Activated CD8-positive, alpha-beta T cell treated with anti-CD3 and anti-CD28 coated beads, Interleukin-2, amount 10 ng/mL, durations not matched to agents 7 days and 5 days (primary cell): ENCODE measurements around the gene ANKS1A. TPM values are rescaled to one million over a fixed set of nuclear protein-coding genes. Genes with fewer than 3 reads are reported as not detected.

ENCODE experiments used
- ATAC-seq: fragments of 150-1000 bp; cut with Tn5 transposase; one replicate; pipeline ENCODE4 v1.10.0; 2021; ENCODE audit warnings: moderate library complexity
- CTCF ChIA-PET: fragments of 350-600 bp; sonication (Branson Sonifier 250); formaldehyde crosslinking; loops from one replicate; lab custom pipeline; 2021; ENCODE audit warnings: antibody characterized with exemption; lab: Charles Lee
- POLR2A ChIA-PET: fragments of 350-600 bp; sonication (Branson Sonifier 250); formaldehyde crosslinking; loops from one replicate; lab custom pipeline; 2021; ENCODE audit warnings: antibody characterized with exemption; lab: Charles Lee
- DNase-seq: peaks from one replicate; pipeline ENCODE4 v3.0.0-alpha.2; 2020
- H3K27ac Mint-ChIP-seq: one replicate; pipeline ENCODE4 v1.8.0; 2021; ENCODE audit warnings: mild to moderate bottlenecking, mixed read lengths
- H3K27me3 Mint-ChIP-seq: one replicate; pipeline ENCODE4 v1.8.0; 2021; ENCODE audit warnings: low read depth, mixed read lengths
- H3K36me3 Mint-ChIP-seq: one replicate; pipeline ENCODE4 v1.8.0; 2021; ENCODE audit warnings: low read depth, mixed read lengths
- H3K4me1 Mint-ChIP-seq: one replicate; pipeline ENCODE4 v1.8.0; 2021; ENCODE audit warnings: low read depth, mixed read lengths
- H3K4me3 Mint-ChIP-seq: one replicate; pipeline ENCODE4 v1.8.0; 2021; ENCODE audit warnings: mild to moderate bottlenecking, mixed read lengths
- H3K9me3 Mint-ChIP-seq: one replicate; pipeline ENCODE4 v1.8.0; 2022; ENCODE audit warnings: mixed read lengths; ENCODE audit not compliant: insufficient read depth
- total RNA-seq, 2 experiments: library from RNA; stranded (reverse); gene quantifications; one replicate each; pipeline ENCODE4 v1.2.3, GENCODE V29; 2021

ANKS1A gene
- total RNA-seq, 2 experiments from 2014 or later: 5.3 to 5.8 TPM

- ChIA-PET CTCF (no interaction called here), POLR2A (no interaction called here)
- Mint-ChIP-seq H3K4me1 (no peaks in the 10 kb centered on the region), H3K9me3 (no peaks in the 10 kb centered on the region), H3K4me3 (no peak overlapping the region), H3K27me3 (no peaks in the 10 kb centered on the region), H3K27ac (no peak overlapping the region), H3K36me3 (no peaks in the 10 kb centered on the region)
- ATAC-seq: no peak
- DNase-seq: no peak
These were observed 56.3 kb downstream of the ANKS1A start for GRCh38 chr6:34945317-34945716.

- ChIA-PET CTCF (no interaction called here), POLR2A (no interaction called here)
- no peak for ATAC-seq
- H3K9me3 Mint-ChIP-seq: no peaks in the 10 kb centered on the region
- H3K27me3 Mint-ChIP-seq: no peaks in the 10 kb centered on the region
- no peak overlapping the region for H3K27ac Mint-ChIP-seq
- H3K4me1 Mint-ChIP-seq: no peaks in the 10 kb centered on the region
- no peaks in the 10 kb centered on the region for H3K36me3 Mint-ChIP-seq
- DNase-seq: no peak
- H3K4me3 Mint-ChIP-seq: no peak overlapping the region
These were observed 58.5 kb downstream of the ANKS1A start for GRCh38 chr6:34947561-34947960.

GRCh38 chr6:34949636-34950035 lies 60.6 kb downstream of the ANKS1A start:
- no peak for DNase-seq
- Mint-ChIP-seq H3K27me3 (no peaks in the 10 kb centered on the region), H3K9me3 (no peaks in the 10 kb centered on the region), H3K4me3 (no peak overlapping the region), H3K4me1 (no peaks in the 10 kb centered on the region), H3K36me3 (no peaks in the 10 kb centered on the region), H3K27ac (no peak overlapping the region)
- ChIA-PET POLR2A (no interaction called here), CTCF (interaction anchor here (1.1 to 1.6 kb wide), 2 partner anchors 13 to 39 kb away, joined by 3 to 4 read pairs; no protein-coding TSS in a partner anchor)
- no peak for ATAC-seq

- ATAC-seq: no peak
- H3K4me1 Mint-ChIP-seq: peaks cover 3% of the 10 kb centered on the region
- H3K4me3 Mint-ChIP-seq: no peak overlapping the region
- CTCF ChIA-PET: interaction anchor here (1.6 kb wide), 1 partner anchor 29 kb away, joined by 4 read pairs; no protein-coding TSS in a partner anchor
- no peak overlapping the region for H3K27ac Mint-ChIP-seq
- POLR2A ChIA-PET: no interaction called here
- DNase-seq: no peak
- H3K9me3 Mint-ChIP-seq: no peaks in the 10 kb centered on the region
- H3K27me3 Mint-ChIP-seq: no peaks in the 10 kb centered on the region
- H3K36me3 Mint-ChIP-seq: no peaks in the 10 kb centered on the region
These were observed 61.8 kb downstream of the ANKS1A start for GRCh38 chr6:34950849-34951248.

GRCh38 chr6:34951731-34952130 lies 62.7 kb downstream of the ANKS1A start:
- POLR2A ChIA-PET: no interaction called here
- DNase-seq (no peak), ATAC-seq (no peak)
- Mint-ChIP-seq H3K9me3 (no peaks in the 10 kb centered on the region), H3K27ac (no peak overlapping the region), H3K4me3 (no peak overlapping the region), H3K36me3 (no peaks in the 10 kb centered on the region), H3K4me1 (peaks cover 3% of the 10 kb centered on the region), H3K27me3 (no peaks in the 10 kb centered on the region)
- CTCF ChIA-PET: interaction anchor here (1.6 kb wide), 1 partner anchor 28 kb away, joined by 4 read pairs; no protein-coding TSS in a partner anchor

DNA sequence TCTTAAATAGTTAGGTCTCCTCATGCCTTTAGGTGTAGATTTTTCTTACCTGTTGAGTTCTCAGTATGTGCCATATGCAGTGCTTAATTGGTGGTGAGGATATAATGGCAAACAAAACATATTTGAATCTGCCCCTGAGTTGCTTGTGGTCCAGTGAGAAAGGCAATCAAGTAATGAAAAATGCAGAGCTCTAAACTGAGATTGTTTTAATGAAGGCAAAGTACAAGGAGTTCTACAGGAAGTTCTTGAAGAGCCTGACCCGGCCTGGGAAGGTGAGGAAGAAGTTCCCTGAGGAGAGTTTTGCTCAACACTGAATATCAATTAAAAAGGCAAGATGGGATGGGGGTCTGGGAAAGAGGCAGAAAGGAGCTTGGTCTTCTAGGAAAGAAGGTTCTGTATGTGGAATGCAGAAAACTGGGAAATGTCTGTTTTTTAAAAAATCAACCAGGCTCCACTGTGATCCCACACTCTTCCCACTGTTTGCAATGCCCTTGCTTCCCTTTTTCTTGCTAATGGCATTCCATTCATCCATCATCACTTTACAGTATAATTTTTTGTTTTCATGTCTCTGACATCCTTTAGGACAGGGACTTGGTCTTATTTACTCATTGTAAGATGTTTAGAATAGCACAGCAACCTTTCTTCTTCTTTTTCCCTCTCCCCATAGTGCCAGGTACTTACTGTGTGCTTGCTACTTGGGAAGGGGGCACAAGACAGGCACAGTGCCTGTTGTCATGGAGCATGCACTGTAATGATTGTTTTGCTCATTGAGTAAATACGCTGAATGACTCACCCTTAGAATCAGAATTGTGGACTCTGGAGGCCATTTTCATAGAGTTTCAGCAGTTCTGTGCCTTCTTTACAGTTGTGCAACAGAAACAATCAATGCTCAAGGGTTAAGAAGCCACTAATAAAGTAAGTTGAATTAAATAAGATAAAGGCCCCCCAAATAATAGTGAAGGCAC lies 64.3 kb downstream of the ANKS1A start:
- Mint-ChIP-seq H3K9me3 (no peaks in the 10 kb centered on the region), H3K27me3 (no peaks in the 10 kb centered on the region), H3K36me3 (no peaks in the 10 kb centered on the region), H3K27ac (no peak overlapping the region), H3K4me3 (no peak overlapping the region), H3K4me1 (peaks cover 3% of the 10 kb centered on the region)
- no peak for ATAC-seq
- POLR2A ChIA-PET: no interaction called here
- CTCF ChIA-PET: no interaction called here
- no peak for DNase-seq

DNA sequence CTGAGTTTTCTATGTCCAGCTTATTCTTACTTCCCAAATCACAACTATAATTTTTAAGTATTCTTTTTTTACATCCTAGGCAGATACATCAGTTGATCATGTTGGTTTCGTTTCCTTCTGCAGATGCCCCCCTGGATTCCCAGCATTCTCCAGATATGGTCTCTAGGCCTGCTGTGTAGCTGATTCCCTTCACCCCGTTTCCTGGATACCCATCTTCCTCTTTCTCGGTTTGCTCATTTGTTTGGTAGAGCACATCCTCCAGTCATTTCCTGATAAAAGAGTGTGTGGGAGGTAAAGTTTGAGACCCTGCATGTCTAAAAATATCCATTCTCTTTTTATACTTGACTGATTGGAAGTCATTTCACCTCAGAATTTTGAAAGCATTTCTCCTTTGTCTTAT lies 66.4 kb downstream of the ANKS1A start:
- Mint-ChIP-seq H3K9me3 (no peaks in the 10 kb centered on the region), H3K4me1 (peaks cover 3% of the 10 kb centered on the region), H3K27ac (no peak overlapping the region), H3K36me3 (no peaks in the 10 kb centered on the region), H3K27me3 (no peaks in the 10 kb centered on the region), H3K4me3 (no peak overlapping the region)
- no peak for DNase-seq
- ChIA-PET POLR2A (no interaction called here), CTCF (no interaction called here)
- ATAC-seq: no peak

- DNase-seq (no peak), ATAC-seq (no peak)
- ChIA-PET POLR2A (no interaction called here), CTCF (no interaction called here)
- H3K27me3 Mint-ChIP-seq: no peaks in the 10 kb centered on the region
- no peak overlapping the region for H3K27ac Mint-ChIP-seq
- H3K36me3 Mint-ChIP-seq: no peaks in the 10 kb centered on the region
- peaks cover 3% of the 10 kb centered on the region for H3K4me1 Mint-ChIP-seq
- H3K4me3 Mint-ChIP-seq: no peak overlapping the region
- H3K9me3 Mint-ChIP-seq: no peaks in the 10 kb centered on the region
These were observed 68.3 kb downstream of the ANKS1A start for GRCh38 chr6:34957231-34957783.

DNA sequence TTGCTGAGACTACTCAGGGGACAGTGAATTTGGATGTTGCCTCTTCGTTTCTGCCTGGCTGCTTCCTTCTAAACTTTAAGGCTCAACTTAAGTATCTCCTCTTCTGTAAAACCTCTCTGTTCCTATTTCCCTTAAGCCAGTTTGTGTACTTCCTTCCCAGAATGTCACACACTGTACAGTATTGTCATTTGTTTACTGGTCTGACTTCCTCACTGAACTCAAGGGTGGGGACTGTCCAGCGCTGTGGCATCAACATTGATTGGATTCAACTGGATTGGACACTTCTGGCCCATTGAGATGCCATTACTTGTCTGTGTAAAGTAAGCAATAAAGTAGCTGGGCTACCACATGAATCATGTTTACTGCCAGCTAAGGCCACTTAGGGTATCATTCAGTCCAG lies 69.7 kb downstream of the ANKS1A start:
- CTCF ChIA-PET: no interaction called here
- no peaks in the 10 kb centered on the region for H3K9me3 Mint-ChIP-seq
- DNase-seq (no peak), ATAC-seq (no peak)
- H3K4me3 Mint-ChIP-seq: no peak overlapping the region
- H3K27ac Mint-ChIP-seq: no peak overlapping the region
- no peaks in the 10 kb centered on the region for H3K27me3 Mint-ChIP-seq
- H3K36me3 Mint-ChIP-seq: no peaks in the 10 kb centered on the region
- H3K4me1 Mint-ChIP-seq: peaks cover 3% of the 10 kb centered on the region
- POLR2A ChIA-PET: no interaction called here

- Mint-ChIP-seq H3K9me3 (no peaks in the 10 kb centered on the region), H3K27ac (no peak overlapping the region), H3K27me3 (no peaks in the 10 kb centered on the region), H3K4me3 (no peak overlapping the region), H3K36me3 (no peaks in the 10 kb centered on the region), H3K4me1 (peaks cover 3% of the 10 kb centered on the region)
- POLR2A ChIA-PET: no interaction called here
- no peak for DNase-seq
- ATAC-seq: no peak
- CTCF ChIA-PET: no interaction called here
These were observed 70.2 kb downstream of the ANKS1A start for GRCh38 chr6:34959224-34959623.

DNA sequence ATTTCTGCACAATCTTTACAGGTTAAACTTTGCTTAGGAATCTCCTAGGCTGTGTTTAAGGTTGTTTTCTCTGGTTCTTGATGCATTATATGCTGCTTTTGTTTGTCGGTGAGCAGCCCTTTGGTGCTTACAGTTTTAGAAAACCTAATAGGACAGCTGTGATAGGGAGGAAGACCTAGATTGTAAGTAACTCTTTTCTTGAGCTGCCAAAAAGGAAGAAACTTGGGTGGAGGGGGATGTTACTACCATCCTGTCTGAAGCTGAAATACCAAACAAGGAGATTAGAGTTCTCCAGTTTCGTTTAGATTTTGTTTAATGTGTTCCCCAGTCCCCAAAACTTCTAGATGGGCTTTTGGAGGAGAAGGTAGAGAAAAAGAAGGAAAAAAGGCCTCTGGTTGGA lies 72.0 kb downstream of the ANKS1A start:
- ATAC-seq (no peak), DNase-seq (no peak)
- ChIA-PET POLR2A (no interaction called here), CTCF (no interaction called here)
- H3K27me3 Mint-ChIP-seq: no peaks in the 10 kb centered on the region
- H3K9me3 Mint-ChIP-seq: no peaks in the 10 kb centered on the region
- no peak overlapping the region for H3K27ac Mint-ChIP-seq
- no peaks in the 10 kb centered on the region for H3K36me3 Mint-ChIP-seq
- H3K4me1 Mint-ChIP-seq: no peaks in the 10 kb centered on the region
- no peak overlapping the region for H3K4me3 Mint-ChIP-seq

DNA sequence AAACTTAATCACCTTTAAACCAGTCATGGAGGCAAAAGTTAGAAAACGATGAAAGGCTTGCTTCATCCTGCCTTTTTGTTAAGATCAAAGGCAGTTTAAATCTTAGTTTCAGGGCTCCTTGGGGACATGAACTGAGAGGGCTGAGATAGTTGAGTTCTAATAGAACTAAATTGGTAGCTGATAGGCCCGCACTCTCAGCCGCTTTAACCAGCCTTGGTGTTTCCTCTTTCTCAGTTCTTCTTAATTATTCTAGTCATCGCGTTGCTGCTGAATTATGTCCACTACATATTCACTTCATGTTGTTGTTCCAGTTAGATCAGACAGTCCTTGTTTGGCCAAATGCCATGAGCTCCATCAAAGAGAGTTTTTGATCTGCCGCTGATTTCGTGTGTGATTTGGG lies 72.5 kb downstream of the ANKS1A start:
- H3K9me3 Mint-ChIP-seq: no peaks in the 10 kb centered on the region
- H3K27me3 Mint-ChIP-seq: no peaks in the 10 kb centered on the region
- H3K4me3 Mint-ChIP-seq: no peak overlapping the region
- DNase-seq (no peak), ATAC-seq (no peak)
- ChIA-PET POLR2A (interaction anchor here (0.7 kb wide), 1 partner anchor 342 kb away, joined by 3 read pairs; no protein-coding TSS in a partner anchor), CTCF (no interaction called here)
- H3K4me1 Mint-ChIP-seq: no peaks in the 10 kb centered on the region
- H3K27ac Mint-ChIP-seq: no peak overlapping the region
- no peaks in the 10 kb centered on the region for H3K36me3 Mint-ChIP-seq
